Astrocyte (in vitro differentiated cells and primary cell): ENCODE measurements around the gene GDE1. TPM values are rescaled to one million over a fixed set of nuclear protein-coding genes. Genes with fewer than 3 reads are reported as not detected.

Experiments used
- DNase-seq: peaks from one replicate; pipeline ENCODE4 v3.0.0-alpha.2; 2010; ENCODE audit warnings: low read depth
- FAIRE-seq: peaks from 2 replicates; lab custom pipeline; 2011; peaks lifted over from hg19 to GRCh38; lab: Jason Lieb, UNC
- H2AFZ ChIP-seq: 2 replicates; pipeline ENCODE4 v1.6.0; 2012; ENCODE audit warnings: low read depth, low read length, inconsistent platforms
- H3K27ac ChIP-seq: 2 replicates; pipeline ENCODE4 v1.5.1; 2011; ENCODE audit warnings: low read depth, low read length, inconsistent platforms
- H3K27me3 ChIP-seq: 2 replicates; pipeline ENCODE4 v1.6.0; 2011; ENCODE audit warnings: low read length, inconsistent platforms; ENCODE audit not compliant: insufficient read depth
- H3K36me3 ChIP-seq: 2 replicates; pipeline ENCODE4 v1.5.1; 2011; ENCODE audit warnings: low read length, inconsistent platforms; ENCODE audit not compliant: insufficient read depth
- H3K4me1 ChIP-seq: 2 replicates; pipeline ENCODE4 v1.5.1; 2011; ENCODE audit warnings: low read length, inconsistent platforms; ENCODE audit not compliant: insufficient read depth
- H3K4me2 ChIP-seq: 2 replicates; pipeline ENCODE4 v1.6.0; 2012; ENCODE audit warnings: low read length, inconsistent platforms
- H3K4me3 ChIP-seq: 2 replicates; pipeline ENCODE4 v1.5.1; 2011; ENCODE audit warnings: low read depth, mild to moderate bottlenecking, low read length, inconsistent platforms; ENCODE audit not compliant: insufficient read depth
- H3K79me2 ChIP-seq: 2 replicates; pipeline ENCODE4 v1.6.0; 2012; ENCODE audit warnings: mild to moderate bottlenecking, low read length, inconsistent platforms; ENCODE audit not compliant: insufficient read depth
- H3K9ac ChIP-seq: 2 replicates; pipeline ENCODE4 v1.6.0; 2012; ENCODE audit warnings: mild to moderate bottlenecking, low read length, inconsistent platforms
- H3K9me3 ChIP-seq: 2 replicates; pipeline ENCODE4 v1.5.1; 2012; ENCODE audit warnings: low read depth, mild to moderate bottlenecking, low read length, inconsistent platforms; ENCODE audit not compliant: insufficient read depth
- H4K20me1 ChIP-seq: 2 replicates; pipeline ENCODE4 v1.6.0; 2012; ENCODE audit warnings: low read length, inconsistent platforms; ENCODE audit not compliant: insufficient read depth
- H3K27ac Mint-ChIP-seq: one replicate; pipeline ENCODE4 v1.8.0; 2021; ENCODE audit warnings: mild to moderate bottlenecking, mixed read lengths; ENCODE audit not compliant: unreplicated experiment
- H3K27me3 Mint-ChIP-seq: one replicate; pipeline ENCODE4 v1.8.0; 2021; ENCODE audit warnings: low read depth, mixed read lengths; ENCODE audit not compliant: unreplicated experiment
- H3K36me3 Mint-ChIP-seq: one replicate; pipeline ENCODE4 v1.8.0; 2021; ENCODE audit warnings: low read depth, mixed read lengths; ENCODE audit not compliant: unreplicated experiment
- H3K4me1 Mint-ChIP-seq: one replicate; pipeline ENCODE4 v1.8.0; 2021; ENCODE audit warnings: low read depth, mixed read lengths; ENCODE audit not compliant: unreplicated experiment
- H3K4me3 Mint-ChIP-seq: one replicate; pipeline ENCODE4 v1.8.0; 2021; ENCODE audit warnings: mild to moderate bottlenecking, moderate library complexity, mixed read lengths; ENCODE audit not compliant: unreplicated experiment
- H3K9me3 Mint-ChIP-seq: one replicate; pipeline ENCODE4 v1.8.0; 2021; ENCODE audit warnings: mild to moderate bottlenecking, mixed read lengths; ENCODE audit not compliant: unreplicated experiment
- CTCF ChIP-seq: IDR thresholded peaks from 2 replicates; pipeline ENCODE4 v1.5.1; 2011; ENCODE audit warnings: low read depth, mild to moderate bottlenecking, inconsistent platforms, low read length, moderate library complexity; ENCODE audit not compliant: insufficient read depth
- EZH2 ChIP-seq: IDR thresholded peaks from 2 replicates; pipeline ENCODE4 v1.6.1; 2012; ENCODE audit warnings: mild to moderate bottlenecking, low read length, inconsistent platforms; ENCODE audit not compliant: insufficient read depth
- total RNA-seq: library from RNA; stranded (reverse); gene quantifications from 2 replicates; pipeline ENCODE4 v1.2.1, GENCODE V29; 2021

Gene GDE1
- total RNA-seq, 1 donor from 2014 or later, result 99.7 TPM

GRCh38 chr16:19523559-19524355 lies 1.9 kb upstream of the GDE1 start, which contains the start of gene CCP110:
Gene CCP110, plus strand, starts transcription at chr16:19523942. Its CDS starts 3,940 bp downstream, at chr16:19527882.
- H3K79me2 ChIP-seq, result peaks cover 30% of the 10 kb centered on the region
- peak within 1 kb of the TSS; percentile 90 for H3K4me3 ChIP-seq
- H3K27ac ChIP-seq, result peak within 1 kb of the TSS; percentile 67
- peak within 1 kb of the TSS; percentile 92 for H3K4me2 ChIP-seq
- no peaks in the 10 kb centered on the region for H3K36me3 ChIP-seq
- Mint-ChIP-seq H3K4me1 (peaks cover 8% of the 10 kb centered on the region), H3K4me3 (peak within 1 kb of the TSS; percentile 100), H3K9me3 (no peaks in the 10 kb centered on the region), H3K27ac (peak within 1 kb of the TSS; percentile 51), H3K36me3 (peaks cover 3% of the 10 kb centered on the region), H3K27me3 (no peaks in the 10 kb centered on the region)
- DNase-seq, result peak; percentile 92
- no peaks in the 10 kb centered on the region for H3K9me3 ChIP-seq
- peaks cover 6% of the 10 kb centered on the region for H3K4me1 ChIP-seq
- peak within 1 kb of the TSS; percentile 86 for H3K9ac ChIP-seq
- TF ChIP-seq EZH2 (no peak), CTCF (no peak)
- no peak for FAIRE-seq
- H2AFZ ChIP-seq, result peak within 1 kb of the TSS; percentile 94
- no peaks in the 10 kb centered on the region for H3K27me3 ChIP-seq
- peaks cover 20% of the 10 kb centered on the region for H4K20me1 ChIP-seq

GRCh38 chr16:19523184-19523558 lies 1.3 kb upstream of the GDE1 start:
- Mint-ChIP-seq H3K9me3 (no peaks in the 10 kb centered on the region), H3K4me1 (peaks cover 12% of the 10 kb centered on the region), H3K36me3 (peaks cover under 1% of the 10 kb centered on the region), H3K4me3 (peak overlapping the region; percentile 66), H3K27ac (no peak overlapping the region), H3K27me3 (no peaks in the 10 kb centered on the region)
- H3K36me3 ChIP-seq, result no peaks in the 10 kb centered on the region
- H3K79me2 ChIP-seq, result peaks cover 30% of the 10 kb centered on the region
- no peak overlapping the region for H3K27ac ChIP-seq
- H3K27me3 ChIP-seq, result no peaks in the 10 kb centered on the region
- H3K9ac ChIP-seq, result no peak overlapping the region
- no peak overlapping the region for H2AFZ ChIP-seq
- no peak for FAIRE-seq
- H3K4me1 ChIP-seq, result peaks cover 6% of the 10 kb centered on the region
- H3K9me3 ChIP-seq, result no peaks in the 10 kb centered on the region
- H3K4me2 ChIP-seq, result no peak overlapping the region
- H3K4me3 ChIP-seq, result no peak overlapping the region
- no peak for DNase-seq
- TF ChIP-seq EZH2, result no peak
- no peak for TF ChIP-seq CTCF
- H4K20me1 ChIP-seq, result peaks cover 25% of the 10 kb centered on the region

GRCh38 chr16:19522760-19523159 lies 862 bp upstream of the GDE1 start:
- peaks cover 6% of the 10 kb centered on the region for H3K4me1 ChIP-seq
- no peaks in the 10 kb centered on the region for H3K27me3 Mint-ChIP-seq
- no peak overlapping the region for H3K27ac Mint-ChIP-seq
- H3K9me3 Mint-ChIP-seq, result no peaks in the 10 kb centered on the region
- H3K79me2 ChIP-seq, result peaks cover 30% of the 10 kb centered on the region
- no peak overlapping the region for H3K27ac ChIP-seq
- H3K4me3 ChIP-seq, result no peak overlapping the region
- peak overlapping the region; percentile 97 for H3K4me3 Mint-ChIP-seq
- H3K27me3 ChIP-seq, result no peaks in the 10 kb centered on the region
- no peak overlapping the region for H2AFZ ChIP-seq
- no peaks in the 10 kb centered on the region for H3K9me3 ChIP-seq
- no peak for FAIRE-seq
- H4K20me1 ChIP-seq, result peaks cover 25% of the 10 kb centered on the region
- H3K36me3 Mint-ChIP-seq, result no peaks in the 10 kb centered on the region
- TF ChIP-seq CTCF (no peak), EZH2 (no peak)
- no peaks in the 10 kb centered on the region for H3K36me3 ChIP-seq
- DNase-seq, result no peak
- no peak overlapping the region for H3K4me2 ChIP-seq
- peaks cover 12% of the 10 kb centered on the region for H3K4me1 Mint-ChIP-seq
- no peak overlapping the region for H3K9ac ChIP-seq
